GM04504 (cell line): ENCODE data around the gene ZNF100.
"Not testable (repeated sequence)": the region's sequence is repeated elsewhere in the genome, so short reads cannot be mapped to it uniquely, and the experiment has no call there.

Experiments used
- DNase-seq: peaks from one replicate; pipeline ENCODE4 v3.0.0-alpha.2; 2012; ENCODE audit warnings: low read depth

Gene ZNF100

GRCh38 chr19:21767065-21767800, at the start of gene ZNF100:
TSS of gene ZNF100 (minus strand) at chr19:21767579. CDS start at chr19:21767429, 150 bp downstream.
- peak; percentile 86 for DNase-seq

DNA sequence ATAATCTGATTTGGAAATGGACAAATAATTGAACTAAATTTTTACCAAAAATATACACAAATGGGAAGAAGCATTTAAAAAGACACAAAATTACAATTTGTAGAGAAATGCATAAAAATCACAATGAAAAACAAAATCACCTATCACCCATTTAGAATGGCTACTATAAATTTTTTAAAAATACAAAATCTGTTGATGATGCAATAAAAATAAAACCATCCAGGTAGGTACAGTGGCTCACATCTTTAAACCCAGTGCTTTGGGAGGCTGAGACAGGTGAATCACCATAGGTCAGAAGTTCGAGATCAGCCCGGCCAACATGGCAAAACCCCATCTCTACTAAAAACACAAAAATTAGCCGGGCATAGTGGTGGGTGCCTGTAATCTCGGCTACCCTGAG, 45.1 kb upstream of the ZNF100 start:
- DNase-seq: no peak

- DNase-seq: not testable (repeated sequence)
Observed at GRCh38 chr19:21808400-21809000, 41.1 kb upstream of the ZNF100 start.

GRCh38 chr19:21789466-21790085, 22.2 kb upstream of the ZNF100 start:
- no peak for DNase-seq

- DNase-seq: no peak
Observed at GRCh38 chr19:21786936-21787335, 19.6 kb upstream of the ZNF100 start.

- DNase-seq: not testable (repeated sequence)
Observed at GRCh38 chr19:21775792-21776191, 8.4 kb upstream of the ZNF100 start.

- not testable (repeated sequence) for DNase-seq
Observed at GRCh38 chr19:21766705-21767064, 694 bp downstream of the ZNF100 start.

GRCh38 chr19:21765151-21765550, 2.2 kb downstream of the ZNF100 start:
- DNase-seq: no peak

DNA sequence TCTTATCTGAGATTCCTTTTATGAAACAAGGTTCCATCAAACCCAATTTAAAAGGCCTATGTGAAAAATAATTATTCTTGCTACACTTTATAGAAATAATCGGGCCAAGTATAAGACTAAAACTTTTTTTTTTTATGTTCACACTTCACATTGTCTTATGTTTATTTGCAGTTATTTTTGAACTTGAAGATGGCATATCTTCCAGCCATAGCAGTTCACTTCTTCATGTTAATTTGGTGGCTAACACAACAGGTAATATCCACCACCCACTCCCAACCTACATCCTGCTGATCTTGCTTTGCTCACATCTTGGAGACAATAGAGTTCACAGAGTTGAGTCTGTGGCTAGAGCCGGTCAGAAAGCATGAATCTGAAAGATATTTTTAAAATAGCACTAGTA, 5.8 kb downstream of the ZNF100 start:
- not testable (repeated sequence) for DNase-seq

- DNase-seq: no peak
Observed at GRCh38 chr19:21758296-21758695, 9.1 kb downstream of the ZNF100 start.

GRCh38 chr19:21755555-21755954, 11.8 kb downstream of the ZNF100 start:
- not testable (repeated sequence) for DNase-seq

- peak; percentile 9 for DNase-seq
Observed at GRCh38 chr19:21751384-21751783, 16.0 kb downstream of the ZNF100 start.

GRCh38 chr19:21750586-21751128, 16.7 kb downstream of the ZNF100 start:
- DNase-seq: no peak

- no peak for DNase-seq
Observed at GRCh38 chr19:21749090-21749489, 18.3 kb downstream of the ZNF100 start.

DNA sequence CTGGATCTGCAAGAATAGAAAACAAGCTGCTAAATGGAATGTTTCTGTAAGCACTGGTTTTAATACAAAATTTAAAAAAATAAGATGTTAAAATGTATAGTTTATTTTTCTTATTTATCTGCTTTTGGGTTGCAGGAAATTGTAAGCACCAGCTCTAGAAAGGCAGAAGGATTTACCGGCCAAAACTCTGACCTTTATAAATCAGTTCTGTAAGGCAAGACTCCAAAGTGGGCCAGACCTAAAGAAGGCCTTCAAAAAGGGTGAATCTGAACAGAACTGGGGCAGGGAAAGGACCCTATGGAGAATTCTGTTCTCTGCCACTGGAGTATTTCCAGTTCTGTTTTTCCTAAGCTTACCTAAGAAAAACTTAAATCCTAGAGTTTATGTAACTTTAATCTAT, 19.3 kb downstream of the ZNF100 start:
- no peak for DNase-seq

DNA sequence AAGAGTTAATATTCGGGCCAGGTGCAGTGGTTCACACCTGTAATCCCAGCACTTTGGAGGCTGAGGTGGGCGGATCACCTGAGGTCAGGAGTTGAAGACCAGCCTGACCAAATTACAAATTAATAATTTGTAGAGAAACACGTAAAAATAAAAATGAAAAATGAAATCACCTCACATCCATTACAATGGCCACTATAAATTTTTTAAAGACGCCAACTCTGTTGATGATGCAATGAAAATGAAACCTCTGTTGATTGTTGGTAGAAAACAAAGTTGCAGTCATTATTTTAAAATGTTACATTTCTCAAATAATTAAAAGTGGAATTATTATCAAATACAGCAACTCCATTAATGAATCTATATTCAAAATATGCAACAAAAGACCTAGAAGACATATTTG, 26.8 kb downstream of the ZNF100 start:
- DNase-seq: no peak

- not testable (repeated sequence) for DNase-seq
Observed at GRCh38 chr19:21726942-21727747, 40.2 kb downstream of the ZNF100 start.

DNA sequence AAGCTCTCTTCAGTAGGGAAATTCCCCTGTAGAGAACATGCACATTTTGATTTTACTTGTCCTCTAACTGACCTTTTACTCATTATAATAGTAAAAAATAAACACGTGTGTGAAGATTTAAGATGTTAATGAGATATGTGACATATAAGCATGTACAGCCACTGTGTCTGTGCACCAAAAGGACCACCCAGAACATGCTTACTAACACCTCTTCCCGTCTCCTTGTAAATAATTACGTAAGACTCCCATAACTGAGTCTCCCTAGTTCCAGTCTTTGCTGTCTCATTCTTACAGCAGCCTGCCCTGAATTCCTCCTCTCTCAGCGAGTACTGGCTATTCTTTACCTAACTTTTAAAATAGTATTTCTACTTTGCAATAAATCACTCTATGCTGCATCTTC, 53.6 kb downstream of the ZNF100 start:
- no peak for DNase-seq

DNA sequence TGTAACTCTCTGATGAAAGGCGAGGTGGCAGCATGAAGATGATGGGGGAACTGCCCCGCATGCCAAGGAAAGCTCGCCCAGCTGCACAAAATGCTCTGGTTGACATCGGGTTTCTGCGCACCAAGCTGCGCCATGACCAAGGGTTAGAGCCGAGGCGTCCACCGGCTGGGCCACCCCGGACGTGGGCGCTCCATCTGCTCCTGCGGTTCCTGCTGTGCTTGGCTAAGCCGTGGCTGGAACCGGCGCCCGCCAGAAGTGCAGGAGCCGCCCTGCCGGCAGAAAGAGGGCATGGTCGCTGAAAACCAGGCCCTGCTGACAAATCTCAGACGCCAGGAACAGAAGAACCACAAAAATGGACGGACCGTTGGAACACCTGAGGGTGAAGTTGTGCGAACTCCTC, 57.9 kb downstream of the ZNF100 start:
- DNase-seq: no peak

- DNase-seq: not testable (repeated sequence)
Observed at GRCh38 chr19:21707878-21708277, 59.5 kb downstream of the ZNF100 start.

DNA sequence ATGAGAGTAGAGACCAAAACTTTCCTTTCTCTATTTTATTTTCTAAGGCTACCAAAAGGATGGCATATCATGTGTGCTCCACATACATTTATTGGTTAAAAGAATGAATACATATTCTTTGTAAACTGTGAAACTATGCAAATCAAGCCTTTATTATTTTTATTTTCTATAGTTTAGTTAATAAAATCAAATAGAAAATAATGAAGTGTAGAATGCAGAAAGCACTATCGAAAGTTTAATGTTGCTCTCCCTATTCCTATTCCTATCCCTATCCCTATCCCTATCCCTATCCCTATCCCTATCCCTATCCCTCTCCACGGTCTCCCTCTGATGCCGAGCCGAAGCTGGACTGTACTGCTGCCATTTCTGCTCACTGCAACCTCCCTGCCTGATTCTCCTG, 60.3 kb downstream of the ZNF100 start:
- DNase-seq: no peak

DNA sequence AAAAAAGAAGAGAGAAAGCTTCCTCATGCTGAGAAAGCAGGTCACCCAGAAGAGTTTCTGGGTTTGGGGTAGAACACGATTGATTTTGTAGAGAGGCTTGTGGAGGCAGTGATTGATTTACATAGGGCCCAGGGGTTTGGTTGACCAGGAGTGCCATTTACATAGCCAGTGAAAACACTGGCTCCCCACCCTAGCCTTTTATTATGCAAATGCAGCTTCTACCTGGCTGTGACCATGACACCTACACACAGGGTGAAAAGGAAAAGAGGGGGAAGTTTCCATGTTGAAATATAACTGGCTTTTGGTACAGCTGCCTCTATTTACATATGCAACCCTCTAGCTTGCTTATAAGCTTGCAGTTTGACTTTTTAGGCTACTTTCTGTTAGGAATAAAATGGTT, 62.0 kb downstream of the ZNF100 start:
- DNase-seq: no peak
